ENCODE results near the gene WDFY1.

GRCh38 chr2:223828314-223828713, 116.8 kb downstream of the WDFY1 start:
- TF ChIP-seq CTCF (IDR thresholded peaks at IDR 0.05; ENCODE audit: low read length) (peak; percentile 35; the same call in 1 of the 2 replicates), EZH2 (IDR thresholded peaks at IDR 0.05; ENCODE audit: borderline replicate concordance, low read length) (no peak)
